ENCODE data around the gene RFC2.

DNA sequence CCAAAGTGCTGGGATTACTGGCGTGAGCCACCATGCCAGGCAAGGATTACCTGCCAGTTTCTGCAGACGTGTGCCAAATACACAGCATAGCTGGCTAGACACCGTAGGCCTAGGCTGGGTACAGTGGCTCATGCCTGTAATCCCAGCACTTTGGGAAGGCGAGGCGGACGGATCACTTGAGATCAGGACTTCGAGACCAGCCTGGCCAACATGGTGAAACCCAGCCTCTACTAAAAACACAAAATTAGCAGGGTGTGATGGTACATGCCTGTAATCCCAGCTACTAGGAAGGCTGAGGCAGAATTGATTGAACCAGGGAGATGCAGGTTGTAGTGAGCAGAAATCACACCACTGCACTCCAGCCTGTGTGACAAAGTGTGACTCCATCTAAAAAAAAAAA lies 868 bp downstream of the RFC2 start:
- no peak for TF ChIP-seq EZH2phosphoT487 (IDR thresholded peaks at IDR 0.05; ENCODE audit: borderline replicate concordance, low read depth, low read length)
- TF ChIP-seq, protein P1, sequence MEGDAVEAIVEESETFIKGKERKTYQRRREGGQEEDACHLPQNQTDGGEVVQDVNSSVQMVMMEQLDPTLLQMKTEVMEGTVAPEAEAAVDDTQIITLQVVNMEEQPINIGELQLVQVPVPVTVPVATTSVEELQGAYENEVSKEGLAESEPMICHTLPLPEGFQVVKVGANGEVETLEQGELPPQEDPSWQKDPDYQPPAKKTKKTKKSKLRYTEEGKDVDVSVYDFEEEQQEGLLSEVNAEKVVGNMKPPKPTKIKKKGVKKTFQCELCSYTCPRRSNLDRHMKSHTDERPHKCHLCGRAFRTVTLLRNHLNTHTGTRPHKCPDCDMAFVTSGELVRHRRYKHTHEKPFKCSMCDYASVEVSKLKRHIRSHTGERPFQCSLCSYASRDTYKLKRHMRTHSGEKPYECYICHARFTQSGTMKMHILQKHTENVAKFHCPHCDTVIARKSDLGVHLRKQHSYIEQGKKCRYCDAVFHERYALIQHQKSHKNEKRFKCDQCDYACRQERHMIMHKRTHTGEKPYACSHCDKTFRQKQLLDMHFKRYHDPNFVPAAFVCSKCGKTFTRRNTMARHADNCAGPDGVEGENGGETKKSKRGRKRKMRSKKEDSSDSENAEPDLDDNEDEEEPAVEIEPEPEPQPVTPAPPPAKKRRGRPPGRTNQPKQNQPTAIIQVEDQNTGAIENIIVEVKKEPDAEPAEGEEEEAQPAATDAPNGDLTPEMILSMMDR (conservative IDR thresholded peaks at IDR 0.05; ENCODE audit: low read length): no peak

Measured in OCI-LY7 (cell line).